Lung (tissue), 12 donors: ENCODE data around the gene BICDL2. TPM values are rescaled to one million over a fixed set of nuclear protein-coding genes. Genes with fewer than 3 reads are reported as not detected.
A peak's percentile ranks its signal among the peaks of the same experiment; 100 is the strongest.

Source experiments
- ATAC-seq: fragments of 200-7000 bp; cut with Tn5 transposase; one replicate; pipeline ENCODE4 v1.9.1; 2020; ENCODE audit warnings: moderate number of reproducible peaks; ENCODE audit not compliant: insufficient read depth, low FRiP score
- DNase-seq, 3 donors: peaks; one replicate each; pipeline ENCODE4 v3.0.0-alpha.2; 2013 to 2017
- H3K27ac ChIP-seq, 2 donors: one replicate each; pipeline ENCODE4 v1.5.1; 2013; ENCODE audit warnings: mild to moderate bottlenecking in 2 of 2, moderate library complexity in 2 of 2, control low read depth in 1 of 2, inconsistent platforms in 1 of 2, low read depth in 1 of 2, low read length in 1 of 2
- H3K27me3 ChIP-seq, 3 donors: one replicate each; pipeline ENCODE4 v1.5.1; 2013; ENCODE audit warnings: low read length in 2 of 3; ENCODE audit not compliant: control insufficient read depth in 3 of 3, insufficient read depth in 3 of 3
- H3K36me3 ChIP-seq, 4 donors: one replicate each; pipeline ENCODE4 v1.5.1; 2013; ENCODE audit warnings: low read length in 4 of 4, mild to moderate bottlenecking in 1 of 4, moderate library complexity in 1 of 4; ENCODE audit not compliant: control insufficient read depth in 4 of 4, insufficient read depth in 4 of 4
- H3K4me1 ChIP-seq, 5 donors: one replicate each; pipeline ENCODE4 v1.5.1; 2013; ENCODE audit warnings: low read length in 5 of 5, mild to moderate bottlenecking in 2 of 5, moderate library complexity in 1 of 5; ENCODE audit not compliant: control insufficient read depth in 5 of 5, insufficient read depth in 5 of 5
- H3K4me3 ChIP-seq: one replicate; pipeline ENCODE4 v1.5.1; 2013; ENCODE audit warnings: mild to moderate bottlenecking, control low read depth, moderate library complexity
- H3K9ac ChIP-seq, 2 donors: one replicate each; pipeline ENCODE4 v1.5.1; 2013; ENCODE audit warnings: low read length in 2 of 2, control low read depth in 1 of 2; ENCODE audit not compliant: insufficient read depth in 1 of 2
- H3K9me3 ChIP-seq, 4 donors: one replicate each; pipeline ENCODE4 v1.5.1; 2013; ENCODE audit warnings: low read length in 3 of 4, mild to moderate bottlenecking in 1 of 4, moderate library complexity in 1 of 4; ENCODE audit not compliant: control insufficient read depth in 4 of 4, insufficient read depth in 3 of 4
- WGBS, 2 donors: extraction: QIAGEN DNeasy Blood & Tissue Kit; methylation state at CpG; one replicate each; pipeline ENCODE4 v1.1.7; 2013; 5-methylcytosine and 5-hydroxymethylcytosine counted together
- polyA plus RNA-seq, 2 donors: library from polyadenylated mRNA; stranded (reverse); fragments of 200-250 nt; gene quantifications; one replicate each; pipeline ENCODE4 v1.2.1, GENCODE V29; 2013
- total RNA-seq, 2 donors: library from RNA; depleted of rRNA in 1 of 2; stranded (reverse); fragments of >200 nt in 1 of 2; gene quantifications; one replicate each; pipeline ENCODE4 v1.2.1, GENCODE V29; 2014 to 2021
- TF ChIP-seq, protein P1 (sequence below): IDR thresholded peaks from 2 replicates; pipeline ENCODE4 v1.5.1; 2012; ENCODE audit warnings: mild to moderate bottlenecking; ENCODE audit errors: control extremely low read depth, extremely low read depth
- donor health status: control.
- donor health status: control.
- donor health status: Bipolar disorder and iron deficiency.
- donor health status: healthy.
- donor health status: DM: yes; HTN: yes; CAD: no.

Gene BICDL2
- total and polyA plus RNA-seq, 4 donors: 12.7 to 24.4 (median 16.5) TPM

DNA sequence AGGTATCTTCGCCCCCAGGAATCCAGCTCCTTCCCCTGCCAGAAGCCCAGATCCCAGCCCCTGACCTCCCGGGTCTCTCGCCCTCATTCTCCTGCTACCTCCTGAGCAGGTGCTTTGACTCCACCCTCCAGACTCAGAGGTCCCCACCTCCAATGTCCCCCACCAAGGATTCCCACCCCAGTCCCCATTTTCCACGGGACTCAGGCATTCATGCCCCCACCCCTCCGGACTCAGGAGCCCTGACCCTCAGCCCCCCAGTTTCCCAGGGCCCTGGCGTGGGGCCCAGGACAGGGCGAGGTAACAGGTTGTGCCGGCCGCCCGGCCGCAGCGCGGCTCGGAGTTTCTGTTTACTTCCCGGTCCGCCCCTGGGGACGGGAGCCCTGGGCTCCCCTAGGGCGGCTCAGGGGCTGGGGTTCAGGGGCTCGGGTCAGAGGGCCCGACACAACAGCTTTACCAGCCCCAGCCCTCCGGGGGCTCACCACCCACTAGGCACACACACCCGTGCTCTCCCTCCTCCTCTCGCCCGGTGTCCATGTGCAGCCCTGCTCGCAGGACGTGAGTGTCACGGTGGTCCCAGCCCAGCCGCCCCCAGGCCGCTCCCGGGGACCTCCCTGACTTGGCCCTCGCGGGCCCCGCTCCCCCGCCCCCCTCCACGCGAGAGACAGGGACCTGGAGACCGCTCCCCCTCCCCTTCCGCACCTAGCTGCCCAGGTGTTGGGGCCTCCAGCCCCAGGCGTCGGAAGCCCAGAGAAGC lies 595 bp downstream of the BICDL2 start:
- H3K36me3 ChIP-seq: no peaks in the 10 kb centered on the region
- no peaks in the 10 kb centered on the region for H3K9me3 ChIP-seq
- H3K9ac ChIP-seq: no peak overlapping the region
- peak overlapping the region in 1 of 2 donors; percentile 53 for H3K27ac ChIP-seq
- ATAC-seq: no peak
- no peak for DNase-seq
- peaks cover 0 to 4% (median 0%) of the 10 kb centered on the region in 5 donors for H3K4me1 ChIP-seq
- TF ChIP-seq, protein P1, sequence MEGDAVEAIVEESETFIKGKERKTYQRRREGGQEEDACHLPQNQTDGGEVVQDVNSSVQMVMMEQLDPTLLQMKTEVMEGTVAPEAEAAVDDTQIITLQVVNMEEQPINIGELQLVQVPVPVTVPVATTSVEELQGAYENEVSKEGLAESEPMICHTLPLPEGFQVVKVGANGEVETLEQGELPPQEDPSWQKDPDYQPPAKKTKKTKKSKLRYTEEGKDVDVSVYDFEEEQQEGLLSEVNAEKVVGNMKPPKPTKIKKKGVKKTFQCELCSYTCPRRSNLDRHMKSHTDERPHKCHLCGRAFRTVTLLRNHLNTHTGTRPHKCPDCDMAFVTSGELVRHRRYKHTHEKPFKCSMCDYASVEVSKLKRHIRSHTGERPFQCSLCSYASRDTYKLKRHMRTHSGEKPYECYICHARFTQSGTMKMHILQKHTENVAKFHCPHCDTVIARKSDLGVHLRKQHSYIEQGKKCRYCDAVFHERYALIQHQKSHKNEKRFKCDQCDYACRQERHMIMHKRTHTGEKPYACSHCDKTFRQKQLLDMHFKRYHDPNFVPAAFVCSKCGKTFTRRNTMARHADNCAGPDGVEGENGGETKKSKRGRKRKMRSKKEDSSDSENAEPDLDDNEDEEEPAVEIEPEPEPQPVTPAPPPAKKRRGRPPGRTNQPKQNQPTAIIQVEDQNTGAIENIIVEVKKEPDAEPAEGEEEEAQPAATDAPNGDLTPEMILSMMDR: no peak
- H3K27me3 ChIP-seq: peaks cover 0 to 52% (median 44%) of the 10 kb centered on the region in 3 donors
- 4% methylated on average over 28 to 40 of the region's 40 CpGs for WGBS, 2 donors
- peak overlapping the region; percentile 12 for H3K4me3 ChIP-seq

DNA sequence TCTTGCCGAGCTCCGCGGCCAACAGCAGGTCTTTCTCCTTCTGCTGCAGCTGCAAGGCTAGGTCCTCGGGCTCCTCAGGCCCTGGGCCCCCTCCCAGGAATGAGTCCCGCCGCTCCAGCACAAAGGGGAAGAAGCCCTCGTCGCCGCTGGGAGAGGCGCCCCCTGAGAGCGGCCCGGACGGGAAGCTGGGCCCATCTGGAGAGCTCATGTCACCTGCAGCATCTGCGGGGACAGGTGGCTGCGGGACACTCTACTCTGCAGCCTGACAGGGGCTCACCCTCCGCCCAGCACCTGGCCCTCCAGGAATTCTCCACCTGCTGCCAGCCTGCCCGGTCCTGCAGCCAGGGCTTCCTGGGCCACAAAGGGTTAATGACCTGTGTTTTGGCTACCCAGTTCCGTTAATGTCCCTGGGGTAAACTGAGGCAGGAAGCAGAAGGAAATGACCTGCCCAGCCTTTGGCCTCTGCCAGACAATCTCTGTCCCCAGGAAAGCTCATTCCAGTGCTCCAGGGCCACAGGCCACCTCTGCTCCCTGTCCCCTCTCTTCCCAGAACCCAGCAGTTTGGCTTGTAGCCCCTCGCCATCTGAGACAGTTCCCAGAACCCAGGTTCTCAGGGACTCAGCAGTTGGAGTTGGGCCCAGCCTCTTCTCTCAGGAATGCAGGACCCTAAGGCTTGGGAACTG lies 1.3 kb downstream of the BICDL2 start:
- no peak overlapping the region for H3K27ac ChIP-seq
- H3K4me3 ChIP-seq: no peak overlapping the region
- no peak overlapping the region for H3K9ac ChIP-seq
- no peaks in the 10 kb centered on the region for H3K9me3 ChIP-seq
- 29 to 46% methylated on average over 19 of the region's 19 CpGs for WGBS, 2 donors
- DNase-seq (no peak), ATAC-seq (no peak)
- TF ChIP-seq, protein P1: no peak
- no peaks in the 10 kb centered on the region for H3K36me3 ChIP-seq
- peaks cover 0 to 4% (median 0%) of the 10 kb centered on the region in 5 donors for H3K4me1 ChIP-seq
- H3K27me3 ChIP-seq: peaks cover 0 to 48% (median 44%) of the 10 kb centered on the region in 3 donors

DNA sequence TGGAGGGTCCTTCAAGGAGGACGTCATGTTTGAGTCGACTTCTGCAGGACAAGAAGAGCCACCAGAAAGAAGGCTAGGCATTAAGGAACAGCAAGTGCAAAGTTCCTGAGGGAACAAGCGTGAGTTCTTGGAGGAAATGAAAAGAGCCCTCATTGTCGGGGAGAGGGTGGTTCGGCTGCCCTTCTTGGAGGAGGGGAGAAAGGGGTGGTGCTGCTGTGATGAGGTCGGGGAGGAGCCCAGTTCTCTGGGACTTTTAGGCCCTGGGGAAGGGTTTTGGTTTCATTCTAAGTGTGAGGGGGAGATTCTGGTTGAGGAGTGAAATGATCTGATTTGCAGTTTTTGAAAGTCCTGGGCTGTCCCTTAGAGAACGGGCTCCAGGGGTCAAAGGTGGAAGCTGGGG lies 4.1 kb downstream of the BICDL2 start:
- no peaks in the 10 kb centered on the region for H3K36me3 ChIP-seq
- no peak overlapping the region for H3K9ac ChIP-seq
- 32% methylated on average over 7 of the region's 7 CpGs for WGBS, 2 donors
- H3K4me3 ChIP-seq: no peak overlapping the region
- peaks cover 0 to 46% (median 41%) of the 10 kb centered on the region in 3 donors for H3K27me3 ChIP-seq
- TF ChIP-seq, protein P1: no peak
- no peak for DNase-seq
- no peak overlapping the region for H3K27ac ChIP-seq
- H3K9me3 ChIP-seq: no peaks in the 10 kb centered on the region
- H3K4me1 ChIP-seq: peaks cover 0 to 11% (median 0%) of the 10 kb centered on the region in 5 donors
- ATAC-seq: no peak
